Measurements from ENCODE around the gene BCL2L11.

DNA sequence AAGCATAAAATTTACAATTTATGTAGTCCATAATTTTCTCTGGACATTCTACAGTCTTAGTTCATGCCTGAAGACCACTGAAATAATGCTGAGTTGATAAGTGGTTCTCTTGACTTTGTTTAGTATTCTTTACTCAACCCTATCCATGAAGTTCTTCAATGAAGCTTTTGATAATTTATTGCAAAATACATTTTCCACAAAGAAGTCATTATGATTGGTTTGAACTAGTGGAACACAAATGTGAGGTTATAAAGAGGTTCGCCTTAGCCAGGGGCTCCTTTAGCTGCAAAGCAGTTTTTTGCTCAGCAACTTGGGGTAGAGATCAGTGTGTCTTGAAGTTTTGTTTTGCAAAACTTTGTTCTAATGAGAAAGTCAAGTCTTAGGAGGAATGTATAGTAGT is 5.9 kb downstream of the BCL2L11 start:
- TF ChIP-seq CTCF (IDR thresholded peaks at IDR 0.05 in 4 of 5, conservative IDR thresholded peaks at IDR 0.05 in 1 of 5) (no peak), POLR2A (IDR thresholded peaks at IDR 0.05) (no peak)

Measured in gastrocnemius medialis (tissue), 4 donors.